Endodermal cell (in vitro differentiated cells): ENCODE data around the gene PRMT7. TPM values are rescaled to one million over a fixed set of nuclear protein-coding genes. Genes with fewer than 3 reads are reported as not detected.

Source experiments
- DNase-seq: peaks from one replicate; pipeline ENCODE4 v3.0.0-alpha.2; 2017
- H3K27ac ChIP-seq: 2 replicates; pipeline ENCODE4 v1.5.1; 2013; ENCODE audit warnings: mild to moderate bottlenecking, low read depth, low read length, moderate library complexity
- H3K27me3 ChIP-seq: 2 replicates; pipeline ENCODE4 v1.6.1; 2013; ENCODE audit warnings: mild to moderate bottlenecking, low read length, moderate library complexity; ENCODE audit not compliant: insufficient read depth, control insufficient read depth, poor library complexity, severe bottlenecking
- H3K36me3 ChIP-seq: 2 replicates; pipeline ENCODE4 v1.7.0; 2013; ENCODE audit warnings: mild to moderate bottlenecking, low read length, moderate library complexity; ENCODE audit not compliant: control insufficient read depth, insufficient read depth
- H3K4me1 ChIP-seq: one replicate; pipeline ENCODE4 v1.7.0; 2013; ENCODE audit warnings: low read length; ENCODE audit not compliant: control insufficient read depth, insufficient read depth
- H3K4me3 ChIP-seq: 2 replicates; pipeline ENCODE4 v1.5.1; 2013; ENCODE audit warnings: mild to moderate bottlenecking, low read length, moderate library complexity
- H3K9ac ChIP-seq: 2 replicates; pipeline ENCODE4 v1.6.1; 2013; ENCODE audit warnings: mild to moderate bottlenecking, low read length, moderate library complexity; ENCODE audit not compliant: poor library complexity, severe bottlenecking; ENCODE audit errors: extremely low read depth
- H3K9me3 ChIP-seq: 2 replicates; pipeline ENCODE4 v1.6.1; 2013; ENCODE audit warnings: mild to moderate bottlenecking, low read length, moderate library complexity; ENCODE audit not compliant: control insufficient read depth
- H3K27ac Mint-ChIP-seq: 2 replicates; pipeline ENCODE4 v1.8.0; 2020; ENCODE audit warnings: mixed read lengths
- H3K27me3 Mint-ChIP-seq: 2 replicates; pipeline ENCODE4 v1.8.0; 2021; ENCODE audit warnings: mild to moderate bottlenecking, mixed read lengths; ENCODE audit not compliant: insufficient read depth
- H3K36me3 Mint-ChIP-seq: 2 replicates; pipeline ENCODE4 v1.8.0; 2020; ENCODE audit warnings: low read depth, mixed read lengths
- H3K4me1 Mint-ChIP-seq: 2 replicates; pipeline ENCODE4 v1.8.0; 2020; ENCODE audit warnings: mixed read lengths
- H3K4me3 Mint-ChIP-seq: 2 replicates; pipeline ENCODE4 v1.8.0; 2020; ENCODE audit warnings: mild to moderate bottlenecking, moderate library complexity, mixed read lengths
- H3K9me3 Mint-ChIP-seq: 2 replicates; pipeline ENCODE4 v1.8.0; 2020; ENCODE audit warnings: mild to moderate bottlenecking, mixed read lengths
- CTCF ChIP-seq: fragments of 200-600 bp; sonication (generic); conservative IDR thresholded peaks from 2 replicates; pipeline ENCODE4 v1.5.0; 2021; ENCODE audit warnings: antibody characterized with exemption, mild to moderate bottlenecking
- WGBS, 2 experiments: methylation state at CpG; one replicate each; pipeline versions ENCODE4 v1.1.5 to v1.1.7; 2013; ENCODE audit warnings: missing lambda C conversion rate in 2 of 2, mixed read lengths in 1 of 2; ENCODE audit not compliant: insufficient coverage in 1 of 2, insufficient read length in 1 of 2; 5-methylcytosine and 5-hydroxymethylcytosine counted together
- total RNA-seq, 2 donors: library from RNA; stranded (reverse); fragmentation: NEBNext Ultra II Directional in 1 of 2; extraction: Animal tissue kit (Norgen Biotek cat#: 25700) in 1 of 2; gene quantifications; 2 replicates in 1 of 2; 3 replicates in 1 of 2; pipeline ENCODE4 v1.2.1, GENCODE V29; 2021

PRMT7 gene
- total RNA-seq, 2 donors from 2014 or later: 63.9 to 68.5 TPM

DNA sequence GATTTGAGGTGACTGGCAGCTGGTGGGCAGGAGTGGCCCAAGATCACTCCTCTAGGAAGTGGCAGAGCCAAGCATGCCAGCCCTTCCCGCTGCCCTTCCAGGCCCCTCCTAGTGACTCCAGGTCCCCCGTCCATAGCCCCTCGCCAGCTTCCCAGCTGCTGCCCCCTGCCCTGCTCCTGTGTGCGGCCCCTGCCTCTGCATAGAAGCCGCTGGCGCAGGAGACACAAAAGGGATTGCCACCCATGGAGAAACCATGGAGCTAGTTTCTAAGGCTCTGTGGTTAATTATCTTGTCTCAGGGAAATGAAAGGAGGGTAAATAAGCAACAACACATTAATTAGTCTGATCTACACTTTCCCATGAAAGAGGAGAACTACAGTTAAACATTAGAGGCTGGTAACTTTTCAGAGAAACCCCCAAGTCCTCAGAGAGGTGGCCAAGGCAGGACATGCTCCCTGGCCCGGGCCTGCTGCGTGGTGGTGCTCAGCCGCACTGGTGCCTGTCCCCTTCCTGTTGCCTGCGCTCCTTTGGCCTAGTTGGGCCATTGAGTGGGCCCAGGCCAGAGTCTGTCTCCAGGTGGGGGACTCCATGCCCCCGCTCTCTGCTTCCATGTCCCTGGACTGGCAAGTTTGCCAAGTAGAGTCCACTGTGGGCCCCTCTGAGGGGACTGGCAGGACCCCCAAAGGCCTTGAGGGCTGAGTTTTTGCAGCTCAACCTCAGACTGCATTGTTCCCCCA lies 65.2 kb downstream of the PRMT7 start:
- H3K27me3 ChIP-seq: no peaks in the 10 kb centered on the region
- TF ChIP-seq CTCF: no peak
- H3K36me3 ChIP-seq: no peaks in the 10 kb centered on the region
- 87 to 91% methylated on average over 6 to 11 of the region's 11 CpGs for WGBS, 2 experiments
- DNase-seq: no peak
- no peak overlapping the region for H3K4me3 Mint-ChIP-seq
- H3K9me3 Mint-ChIP-seq: no peaks in the 10 kb centered on the region
- no peaks in the 10 kb centered on the region for H3K36me3 Mint-ChIP-seq
- H3K27me3 Mint-ChIP-seq: no peaks in the 10 kb centered on the region
- H3K9me3 ChIP-seq: no peaks in the 10 kb centered on the region
- H3K27ac ChIP-seq: no peak overlapping the region
- peaks cover 4% of the 10 kb centered on the region for H3K4me1 ChIP-seq
- H3K27ac Mint-ChIP-seq: no peak overlapping the region
- H3K4me1 Mint-ChIP-seq: peaks cover 13% of the 10 kb centered on the region
- no peak overlapping the region for H3K9ac ChIP-seq
- no peak overlapping the region for H3K4me3 ChIP-seq

DNA sequence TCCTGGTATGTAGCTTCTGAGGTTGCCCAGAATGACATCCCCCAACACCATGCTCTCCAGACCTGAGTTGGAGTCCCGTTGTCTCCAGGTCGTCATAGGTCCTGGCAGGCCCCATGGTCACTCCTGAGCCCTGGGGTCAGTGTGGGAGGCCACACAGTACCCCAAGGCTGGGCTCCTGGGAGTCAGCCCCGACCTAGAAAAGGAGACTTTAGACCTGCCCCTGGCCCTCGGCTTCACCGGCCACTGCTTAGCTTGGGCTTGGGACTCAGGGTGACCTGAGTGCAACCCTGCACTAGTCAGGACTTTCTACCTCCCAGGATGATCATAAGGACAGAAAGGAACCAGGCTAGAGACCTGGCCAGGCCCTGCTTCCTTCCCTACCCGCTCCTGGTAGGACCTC lies 65.8 kb downstream of the PRMT7 start:
- no peaks in the 10 kb centered on the region for H3K9me3 Mint-ChIP-seq

DNA sequence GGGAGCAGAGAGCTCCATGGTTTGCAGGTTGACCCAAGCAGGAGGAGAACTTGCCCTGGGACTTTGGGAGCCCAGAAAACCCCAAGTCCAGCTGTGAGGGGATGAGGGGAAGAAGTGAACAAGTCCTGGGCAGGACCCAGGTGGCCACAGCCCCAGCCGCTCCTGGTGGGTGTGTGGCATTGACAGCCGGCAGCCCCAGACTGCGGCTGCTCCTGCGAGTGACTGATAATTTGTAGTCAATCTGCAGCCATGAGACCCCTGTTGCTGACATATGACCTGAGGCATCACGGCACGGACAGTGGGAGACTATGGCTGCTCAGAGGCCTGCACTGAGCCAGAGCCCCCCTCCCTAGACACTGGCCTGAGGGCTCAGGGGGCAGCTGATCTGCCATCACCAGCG lies 66.4 kb downstream of the PRMT7 start:
- peaks cover 13% of the 10 kb centered on the region for H3K4me1 Mint-ChIP-seq

More for the DNA sequence above, 65.8 kb downstream of the PRMT7 start:
- no peak overlapping the region for H3K9ac ChIP-seq
- Mint-ChIP-seq H3K36me3 (no peaks in the 10 kb centered on the region), H3K27me3 (no peaks in the 10 kb centered on the region), H3K4me1 (peaks cover 13% of the 10 kb centered on the region), H3K4me3 (no peak overlapping the region), H3K27ac (no peak overlapping the region)
- TF ChIP-seq CTCF: no peak
- no peak for DNase-seq
- no peaks in the 10 kb centered on the region for H3K9me3 ChIP-seq
- 95 to 100% methylated on average over 1 to 6 of the region's 6 CpGs for WGBS, 2 experiments
- H3K27me3 ChIP-seq: no peaks in the 10 kb centered on the region
- H3K36me3 ChIP-seq: no peaks in the 10 kb centered on the region
- H3K4me3 ChIP-seq: no peak overlapping the region
- H3K27ac ChIP-seq: no peak overlapping the region
- peaks cover 4% of the 10 kb centered on the region for H3K4me1 ChIP-seq

More for the DNA sequence above, 66.4 kb downstream of the PRMT7 start:
- 95 to 98% methylated on average over 6 to 7 of the region's 7 CpGs for WGBS, 2 experiments
- H3K27me3 Mint-ChIP-seq: no peaks in the 10 kb centered on the region
- H3K27me3 ChIP-seq: no peaks in the 10 kb centered on the region
- no peak overlapping the region for H3K9ac ChIP-seq
- H3K4me3 ChIP-seq: no peak overlapping the region
- no peak for DNase-seq
- no peak overlapping the region for H3K4me3 Mint-ChIP-seq
- H3K36me3 Mint-ChIP-seq: no peaks in the 10 kb centered on the region
- no peaks in the 10 kb centered on the region for H3K9me3 ChIP-seq
- no peaks in the 10 kb centered on the region for H3K9me3 Mint-ChIP-seq
- H3K4me1 ChIP-seq: peaks cover 4% of the 10 kb centered on the region
- H3K27ac Mint-ChIP-seq: no peak overlapping the region
- no peak overlapping the region for H3K27ac ChIP-seq
- H3K36me3 ChIP-seq: no peaks in the 10 kb centered on the region
- no peak for TF ChIP-seq CTCF
